Measurements from ENCODE around the gene NPW. TPM values are rescaled to one million over a fixed set of nuclear protein-coding genes. Genes with fewer than 3 reads are reported as not detected.
"Not testable (repeated sequence)": the region's sequence is repeated elsewhere in the genome, so short reads cannot be mapped to it uniquely, and the experiment has no call there.

NPW gene
- total RNA-seq, 2 donors from 2014 or later = 0.84 TPM; not detected in 1

GRCh38 chr16:1999866-2000514, 19.6 kb upstream of the NPW start:
- ATAC-seq (no peak), DNase-seq (no peak)
- intact Hi-C loops (cut with DNase I) = no loop called here

GRCh38 chr16:2001035-2001434, 18.6 kb upstream of the NPW start:
- intact Hi-C loops (cut with DNase I) = no loop called here
- no peak for ATAC-seq
- DNase-seq = no peak

GRCh38 chr16:2001456-2002355, 17.9 kb upstream of the NPW start:
- DNase-seq = no peak
- intact Hi-C loops (cut with DNase I) = no loop called here
- no peak for ATAC-seq

GRCh38 chr16:2002406-2003230, 17.0 kb upstream of the NPW start:
- intact Hi-C loops (cut with DNase I) = no loop called here
- ATAC-seq (no peak), DNase-seq (peak; percentile 21)

GRCh38 chr16:2003231-2003826, 16.3 kb upstream of the NPW start:
- ATAC-seq (no peak), DNase-seq (no peak)
- intact Hi-C loops (cut with DNase I) = no loop called here

GRCh38 chr16:2003827-2004641, 15.6 kb upstream of the NPW start:
- ATAC-seq (peak; percentile 73 to 74), DNase-seq (peak; percentile 92)
- intact Hi-C loops (cut with DNase I) = no loop called here

GRCh38 chr16:2004795-2005517, 14.6 kb upstream of the NPW start:
- no peak for ATAC-seq
- intact Hi-C loops (cut with DNase I) = no loop called here
- no peak for DNase-seq

- intact Hi-C loops (cut with DNase I) = no loop called here
- DNase-seq = no peak
- ATAC-seq = no peak
These were observed 13.9 kb upstream of the NPW start for GRCh38 chr16:2005646-2006045.

GRCh38 chr16:2006317-2006716, 13.3 kb upstream of the NPW start:
- no peak for ATAC-seq
- no peak for DNase-seq
- intact Hi-C loops (cut with DNase I) = no loop called here

GRCh38 chr16:2007081-2007836, 12.3 kb upstream of the NPW start:
- DNase-seq (no peak), ATAC-seq (no peak)
- intact Hi-C loops (cut with DNase I) = no loop called here

GRCh38 chr16:2008009-2008526, 11.5 kb upstream of the NPW start:
- DNase-seq = peak; percentile 68
- ATAC-seq = peak in 1 of 2 donors; percentile 60
- intact Hi-C loops (cut with DNase I) = no loop called here

GRCh38 chr16:2008631-2009163, 10.9 kb upstream of the NPW start:
- no peak for DNase-seq
- ATAC-seq = peak; percentile 2 to 3
- intact Hi-C loops (cut with DNase I) = no loop called here

GRCh38 chr16:2009164-2009711, 10.3 kb upstream of the NPW start:
- ATAC-seq = peak; percentile 3 to 6
- intact Hi-C loops (cut with DNase I) = no loop called here

GRCh38 chr16:2009791-2010510, 9.6 kb upstream of the NPW start, which contains the start of gene ZNF598:
ZNF598 (minus strand) TSS chr16:2009821.
- ATAC-seq (peak; percentile 93 to 96), DNase-seq (peak; percentile 90)
- intact Hi-C loops (cut with DNase I) = no loop called here

More at GRCh38 chr16:2009164-2009711, 10.3 kb upstream of the NPW start:
- DNase-seq = no peak

- DNase-seq; intact Hi-C loops (cut with DNase I); ATAC-seq: not testable (repeated sequence)
These were observed 7.9 kb upstream of the NPW start for GRCh38 chr16:2011726-2012125.

- DNase-seq (peak; percentile 17), ATAC-seq (no peak)
- intact Hi-C loops (cut with DNase I) = no loop called here
These were observed 6.1 kb upstream of the NPW start for GRCh38 chr16:2013527-2013926.
